GM18502 (cell line): Measurements from ENCODE around the gene F3.
A peak's percentile ranks its signal among the peaks of the same experiment; 100 is the strongest.

Experiments
- ATAC-seq: cut with Tn5 transposase; IDR thresholded peaks from one replicate; pipeline ENCODE4 v1.9.1; 2021; ENCODE audit warnings: mild to moderate bottlenecking; ENCODE audit not compliant: unreplicated experiment, poor library complexity

Gene F3

GRCh38 chr1:94553323-94553730 lies 11.8 kb upstream of the F3 start:
- no peak for ATAC-seq

DNA sequence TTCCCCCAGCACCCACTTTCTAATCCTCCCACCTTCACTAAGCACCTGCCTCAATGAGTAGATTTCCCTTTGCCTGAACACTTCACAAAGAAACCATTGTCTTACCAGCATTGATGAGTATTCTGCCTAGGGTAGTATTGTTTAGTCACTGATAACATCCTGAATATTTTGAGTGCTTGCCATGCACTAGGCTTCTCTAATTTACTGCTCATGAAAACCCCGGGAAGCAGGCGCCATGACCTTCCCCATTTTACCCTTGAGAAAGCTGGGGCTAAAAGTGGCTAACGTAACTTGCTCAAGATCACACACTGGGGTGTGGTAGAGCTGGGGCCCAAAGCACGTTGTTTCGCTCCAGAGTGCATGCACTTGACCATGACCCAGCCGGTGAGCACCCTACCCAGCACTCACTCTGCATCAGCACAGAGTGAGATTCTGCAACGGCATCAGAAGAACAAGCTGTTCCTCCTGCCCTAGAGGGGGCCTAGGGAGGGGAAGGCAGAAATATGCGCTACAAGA lies 10.6 kb upstream of the F3 start:
- no peak for ATAC-seq

DNA sequence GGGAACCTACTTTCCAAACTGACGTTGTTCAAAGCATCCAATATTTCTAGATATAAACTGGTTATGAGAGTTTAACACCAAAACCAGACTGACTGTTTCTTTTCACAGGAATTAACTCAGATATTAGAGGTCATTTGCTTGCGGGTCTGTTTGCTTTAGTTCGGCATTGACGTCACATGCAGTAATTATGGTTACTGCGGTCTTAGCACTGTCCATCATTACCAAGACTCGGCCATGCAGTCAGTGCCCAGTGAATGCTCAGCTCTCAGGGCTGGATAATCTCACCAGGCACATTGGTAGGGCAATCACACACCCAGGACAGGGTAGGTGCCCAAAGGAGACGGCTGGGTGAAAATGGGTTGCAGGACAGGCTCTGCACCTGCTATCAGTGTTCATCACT lies 9.9 kb upstream of the F3 start:
- ATAC-seq = no peak

DNA sequence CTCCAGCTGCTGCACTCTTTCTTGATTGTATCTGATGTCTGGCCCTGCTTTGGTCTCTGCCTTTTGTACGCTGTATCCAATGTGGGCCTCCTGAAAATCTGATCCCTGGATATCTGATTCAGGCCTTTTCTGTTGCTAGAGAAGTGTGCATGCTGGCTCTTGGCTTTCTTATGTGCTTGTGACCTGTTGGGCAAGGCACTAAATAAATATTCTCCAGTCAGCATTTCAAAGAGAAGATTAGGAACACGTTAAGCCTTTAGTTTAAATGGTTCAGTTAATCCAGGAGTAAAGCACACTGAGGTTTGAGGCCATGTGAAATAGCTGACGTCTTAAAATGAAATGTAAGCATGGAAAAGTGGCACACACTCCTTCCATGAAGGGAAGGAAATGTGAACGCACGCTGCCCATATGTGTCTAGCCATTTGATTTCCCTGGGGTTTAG lies 9.3 kb upstream of the F3 start:
- ATAC-seq = no peak

GRCh38 chr1:94550396-94550795 lies 8.8 kb upstream of the F3 start:
- ATAC-seq = no peak

DNA sequence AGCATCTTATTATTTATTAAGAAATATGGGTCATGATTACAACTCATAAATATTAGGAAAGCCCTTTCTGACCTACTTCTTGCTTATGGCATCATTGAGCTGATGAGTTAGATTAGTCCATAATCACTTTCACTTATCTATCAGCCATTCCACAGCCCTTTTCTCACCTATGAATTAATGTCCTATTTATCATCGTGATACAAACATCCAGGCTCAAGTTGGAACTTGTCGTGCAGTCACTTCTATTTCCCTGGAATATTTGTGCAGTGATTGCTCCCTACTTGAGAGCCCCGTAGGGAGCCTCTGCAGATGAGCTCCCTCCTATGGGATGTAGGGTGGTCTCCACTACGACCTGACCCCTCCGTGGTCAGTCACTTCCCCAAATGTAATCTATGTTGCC lies 8.1 kb upstream of the F3 start:
- no peak for ATAC-seq

DNA sequence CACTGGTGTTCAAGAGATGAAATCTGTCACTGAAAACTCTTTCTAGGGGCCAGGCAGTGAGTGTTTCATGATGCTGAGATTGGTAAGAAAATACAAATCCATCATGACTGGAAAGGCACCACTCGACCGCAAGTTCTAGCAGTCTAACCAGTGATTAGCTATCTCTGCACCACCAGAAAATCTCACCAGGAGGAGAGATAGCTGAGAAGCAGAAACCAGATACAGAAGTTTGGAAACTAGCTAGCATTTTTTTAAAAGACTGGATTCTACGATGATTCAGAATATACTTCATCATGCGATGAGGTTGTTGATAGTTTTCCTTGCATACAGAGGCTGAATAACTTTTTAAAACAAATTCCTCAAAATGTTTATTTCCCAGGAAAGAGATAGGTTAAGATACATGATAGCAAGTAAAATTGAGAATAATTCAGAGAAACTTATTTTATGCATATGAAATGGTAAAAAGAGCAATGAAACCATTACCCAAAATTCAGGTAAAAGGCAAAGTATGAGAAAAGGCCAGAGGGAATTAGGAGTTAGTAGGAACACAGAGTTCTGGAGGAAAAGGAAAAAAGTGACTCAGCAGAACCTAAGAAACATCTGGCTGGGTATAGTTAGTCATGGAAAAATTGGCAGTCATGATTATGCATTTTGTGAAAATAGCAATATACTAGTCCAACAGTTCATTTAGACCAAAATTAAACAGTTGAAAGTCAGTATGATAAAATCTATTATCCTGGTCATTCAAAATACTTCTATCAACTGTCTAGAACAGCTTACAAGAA lies 3.3 kb upstream of the F3 start:
- ATAC-seq = no peak

GRCh38 chr1:94543893-94544635 lies 2.5 kb upstream of the F3 start:
- ATAC-seq = no peak

GRCh38 chr1:94543001-94543400 lies 1.4 kb upstream of the F3 start:
- no peak for ATAC-seq

DNA sequence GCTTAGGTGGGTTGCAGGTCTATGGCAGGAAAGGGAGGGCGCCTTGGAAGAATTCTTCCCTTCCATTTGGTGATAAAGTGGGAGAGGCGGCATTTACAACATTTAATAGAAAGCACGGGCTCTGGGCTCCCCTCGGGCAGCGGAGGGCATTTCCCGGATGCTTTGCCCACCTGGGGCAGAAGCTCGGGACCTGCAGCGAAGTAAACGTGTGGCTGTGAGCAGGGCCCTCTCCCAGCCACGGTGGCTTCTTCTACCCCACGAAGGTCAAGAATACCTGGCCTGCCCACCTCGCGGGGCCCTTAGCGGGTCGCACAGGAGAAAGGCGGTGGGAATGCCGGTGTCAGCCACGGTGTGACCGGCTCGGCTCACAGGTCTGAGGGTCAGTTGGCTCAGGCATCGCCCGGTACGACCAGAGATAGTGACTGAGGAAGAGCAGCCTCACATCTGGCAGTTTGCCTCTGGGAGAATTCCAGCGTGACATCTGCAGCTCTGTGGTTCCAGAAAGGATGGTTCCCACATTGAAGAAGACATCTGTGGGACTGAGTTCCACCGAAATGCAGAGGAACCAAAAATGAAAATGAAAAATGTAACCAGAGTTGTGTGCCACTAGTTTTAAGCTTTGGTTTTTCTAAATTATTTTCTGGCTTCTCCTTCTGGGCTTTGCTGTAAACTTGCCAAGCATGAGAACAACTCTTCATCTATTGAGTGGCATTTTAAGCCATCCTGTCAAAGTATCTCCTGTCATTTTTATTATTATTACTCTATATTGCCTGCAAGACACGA lies 720 bp upstream of the F3 start:
- ATAC-seq = peak; percentile 42

DNA sequence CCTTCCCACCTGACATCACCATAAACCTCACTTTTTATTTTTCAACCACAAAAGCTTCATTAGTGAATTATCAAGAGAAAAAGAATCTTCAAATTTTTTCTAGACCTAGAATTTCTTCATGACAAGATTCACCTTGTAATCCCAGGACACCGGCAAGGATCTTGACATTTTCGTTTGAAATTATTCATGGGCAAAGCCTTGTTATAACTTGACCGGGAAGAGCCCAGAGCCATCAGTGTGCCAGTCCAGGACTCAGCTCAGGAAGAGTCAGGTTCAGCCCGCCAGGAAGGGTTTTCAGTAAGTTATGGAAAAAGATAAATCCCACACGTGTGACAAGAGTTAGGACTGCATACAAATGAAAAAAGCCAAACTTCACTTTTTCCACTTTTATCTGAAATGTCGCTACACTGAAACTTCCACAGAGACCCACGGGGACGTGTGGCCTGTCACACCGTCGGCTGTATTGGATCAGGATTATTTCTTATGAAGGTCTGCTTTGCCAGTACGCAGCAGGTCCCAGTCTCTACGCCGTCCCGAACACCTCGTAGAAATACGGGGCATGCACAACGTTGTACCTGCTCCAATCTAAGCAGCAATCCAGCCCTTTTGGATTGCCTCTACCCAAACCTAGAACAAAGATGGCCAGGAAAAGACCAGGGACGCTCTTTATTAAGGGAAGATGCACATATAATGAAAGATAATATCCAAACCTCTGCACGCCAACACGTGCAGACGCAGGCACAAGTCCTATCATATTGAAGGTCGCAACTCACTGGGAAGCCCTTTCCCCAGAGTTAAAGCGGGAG lies 916 bp downstream of the F3 start:
- ATAC-seq = no peak

DNA sequence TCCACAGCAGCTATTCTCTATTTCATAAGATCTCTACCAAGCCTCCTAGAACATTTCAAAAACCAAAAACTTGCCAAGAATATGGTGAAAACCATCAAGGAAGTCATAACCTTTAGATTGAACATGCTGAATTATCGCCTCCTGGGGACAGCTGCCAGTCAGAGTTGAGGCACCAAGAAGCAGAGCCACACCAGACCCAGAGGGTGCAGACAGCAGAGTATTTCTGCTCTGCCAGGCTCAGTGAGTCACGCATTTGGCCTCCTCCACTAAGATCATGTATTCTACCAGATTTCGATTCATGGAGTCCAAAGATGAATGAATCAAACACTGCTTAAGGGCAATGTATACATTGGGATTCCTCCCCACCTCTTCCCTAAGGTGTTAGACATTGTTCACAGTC lies 2.1 kb downstream of the F3 start:
- no peak for ATAC-seq

GRCh38 chr1:94538243-94538827 lies 3.2 kb downstream of the F3 start:
- no peak for ATAC-seq

DNA sequence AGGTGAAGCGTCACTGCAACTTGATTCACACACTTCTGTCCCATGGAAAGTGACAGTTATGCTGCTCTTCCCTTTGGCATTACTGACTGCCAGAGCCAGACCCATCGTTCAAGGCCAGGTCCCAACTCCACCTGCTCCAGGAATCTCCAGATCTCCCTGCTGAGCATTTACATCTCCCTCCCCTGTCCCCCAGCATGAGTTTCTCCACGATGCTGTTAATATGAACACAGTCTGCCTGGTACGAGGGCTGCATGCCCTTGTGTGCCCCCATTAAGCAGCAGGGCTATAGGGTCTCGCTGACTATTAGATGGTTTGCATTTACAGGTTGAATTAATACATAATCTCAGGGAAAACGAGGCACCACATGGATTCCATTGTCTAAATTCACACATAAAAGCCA lies 4.3 kb downstream of the F3 start:
- ATAC-seq = no peak

DNA sequence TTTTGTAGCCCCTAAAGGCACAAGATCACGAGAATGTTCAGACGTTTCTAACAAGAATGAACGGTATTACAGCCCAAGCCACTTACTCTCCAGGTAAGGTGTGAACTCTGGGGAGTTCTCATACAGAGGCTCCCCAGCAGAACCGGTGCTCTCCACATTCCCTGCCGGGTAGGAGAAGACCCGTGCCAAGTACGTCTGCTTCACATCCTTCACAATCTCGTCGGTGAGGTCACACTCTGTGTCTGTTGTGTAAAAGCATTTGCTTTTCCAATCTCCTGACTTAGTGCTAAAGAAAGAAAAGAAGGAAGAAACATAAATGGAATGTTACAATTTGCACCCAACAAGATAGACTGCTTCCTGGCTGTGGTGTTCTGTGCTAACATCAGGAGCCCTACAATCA lies 5.7 kb downstream of the F3 start:
- no peak for ATAC-seq

DNA sequence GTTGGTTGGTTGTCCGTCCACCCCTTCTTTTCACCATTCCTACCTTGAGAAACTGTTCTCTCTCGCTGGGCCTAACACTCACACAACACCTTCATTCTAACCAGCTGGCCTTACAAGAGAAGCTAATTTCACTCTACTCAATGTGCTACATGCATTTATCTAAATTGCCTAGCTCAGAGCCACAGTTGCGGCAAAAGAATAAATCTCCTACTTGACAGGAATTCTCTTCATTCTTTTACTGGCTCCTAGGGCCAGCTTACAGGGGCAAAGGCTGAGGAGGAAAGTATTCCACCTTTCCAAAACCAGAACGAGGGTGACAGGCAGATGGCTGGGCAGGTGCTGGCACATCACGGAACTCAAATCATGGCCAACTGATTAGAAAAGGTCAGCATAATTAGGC lies 6.5 kb downstream of the F3 start:
- ATAC-seq = no peak

- ATAC-seq = no peak
Observed at GRCh38 chr1:94532077-94532476, 9.5 kb downstream of the F3 start.

GRCh38 chr1:94531664-94532063 lies 9.9 kb downstream of the F3 start:
- ATAC-seq = no peak

GRCh38 chr1:94530373-94530878 lies 11.1 kb downstream of the F3 start:
- no peak for ATAC-seq

DNA sequence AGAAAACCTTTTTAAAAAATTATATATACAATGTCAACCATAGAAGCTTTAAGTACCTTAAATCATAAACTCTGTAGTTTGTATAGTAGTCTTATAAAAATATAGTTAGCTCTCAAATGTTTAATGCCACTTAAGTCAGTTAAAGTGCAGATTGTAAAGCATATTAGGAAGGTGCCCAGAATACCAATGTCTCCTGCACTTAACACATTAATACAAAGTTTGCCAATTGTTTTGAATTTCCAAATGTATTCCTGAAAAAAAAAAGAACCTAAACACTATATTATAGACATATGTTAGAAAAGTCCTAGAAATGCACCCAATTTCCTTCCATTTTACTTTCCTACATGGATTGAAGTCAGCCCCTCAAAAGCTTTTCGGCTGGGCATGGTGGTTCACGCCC lies 12.1 kb downstream of the F3 start:
- ATAC-seq = no peak
